Measurements from ENCODE around the gene SLC26A6. TPM values are rescaled to one million over a fixed set of nuclear protein-coding genes. Genes with fewer than 3 reads are reported as not detected.

SLC26A6 gene
- total RNA-seq, 4 donors from 2014 or later, result 7.7 to 9.4 (median 9.0) TPM

GRCh38 chr3:48581621-48582481 lies 53.4 kb downstream of the SLC26A6 start:
- Histone ChIP-seq H3K27me3 (no peaks in the 10 kb centered on the region), H3K4me1 (peaks cover 0 to 5% (median 0%) of the 10 kb centered on the region in 3 donors), H3K4me3 (no peak overlapping the region), H3K36me3 (peaks cover 4 to 97% (median 7%) of the 10 kb centered on the region in 3 donors), H3K9me3 (no peaks in the 10 kb centered on the region), H3K27ac (no peak overlapping the region)
- DNase-seq, result no peak
- no peak for TF ChIP-seq CTCF (IDR thresholded peaks at IDR 0.05)
- TF ChIP-seq POLR2A (IDR thresholded peaks at IDR 0.05), result no peak
- intact Hi-C loops (cut with DNase I), result no loop called here
- WGBS, 2 donors, result 83 to 96% methylated on average over 2 to 5 of the region's 14 CpGs

GRCh38 chr3:48576647-48577046 lies 58.6 kb downstream of the SLC26A6 start:
- Histone ChIP-seq H3K4me1 (peaks cover 0 to 5% (median 0%) of the 10 kb centered on the region in 3 donors), H3K27ac (no peak overlapping the region), H3K27me3 (no peaks in the 10 kb centered on the region), H3K9me3 (no peaks in the 10 kb centered on the region), H3K4me3 (no peak overlapping the region), H3K36me3 (peaks cover 0 to 97% (median 0%) of the 10 kb centered on the region in 3 donors)
- intact Hi-C loops (cut with DNase I), result no loop called here
- TF ChIP-seq POLR2A (IDR thresholded peaks at IDR 0.05) (no peak), CTCF (IDR thresholded peaks at IDR 0.05) (no peak)
- DNase-seq, result no peak
- WGBS, 2 donors, result 77 to 90% methylated on average over 2 of the region's 4 CpGs

Small RNAs within 50 kb of the gene (small RNA-seq; reads per million reads assigned to genes)
- 0 reads per million in 4 donors for gene AC141002.1

Other genes with a start within 250 kb of the SLC26A6 start
- 100 to 1,000 TPM in 3 of 4 donors, 10 to 100 TPM in 1; 57.7 to 215 (median 128) TPM for gene PLXNB1, start 205.4 kb downstream of the SLC26A6 start, total RNA-seq
- 10 to 100 TPM; 15.1 to 31.3 (median 18.2) TPM for gene CCDC51, start 195.3 kb downstream of the SLC26A6 start, total RNA-seq
- 100 to 1,000 TPM; 293 to 431 (median 357) TPM for gene TMA7, start 195.2 kb downstream of the SLC26A6 start, total RNA-seq
- gene ATRIP, start 188.7 kb downstream of the SLC26A6 start, total RNA-seq, result 1 to 10 TPM; 4.8 to 8.9 (median 7.1) TPM
- 100 to 1,000 TPM in 2 of 4 donors, 10 to 100 TPM in 2; 71.8 to 138 (median 115) TPM for gene SHISA5, start 131.3 kb downstream of the SLC26A6 start, total RNA-seq
- 10 to 100 TPM in 1 of 4 donors, 1 to 10 TPM in 3; 6.7 to 10.2 (median 8.0) TPM for gene PFKFB4, start 78.7 kb downstream of the SLC26A6 start, total RNA-seq
- 1 to 10 TPM; 2.6 to 5.3 (median 3.4) TPM for gene UCN2, start 71.7 kb downstream of the SLC26A6 start, total RNA-seq
- gene COL7A1, start 40.1 kb downstream of the SLC26A6 start, total RNA-seq, result 100 to 1,000 TPM in 1 of 4 donors, 10 to 100 TPM in 3; 52.8 to 125 (median 69.0) TPM
- gene UQCRC1, start 25.8 kb downstream of the SLC26A6 start, total RNA-seq, result 100 to 1,000 TPM; 213 to 471 (median 356) TPM
- gene TMEM89, start 13.7 kb downstream of the SLC26A6 start, total RNA-seq, result not detected
- under 1 TPM; 0.31 to 0.76 (median 0.45) TPM for gene CELSR3, start 27.4 kb upstream of the SLC26A6 start, total RNA-seq
- gene NCKIPSD, start 50.5 kb upstream of the SLC26A6 start, total RNA-seq, result 10 to 100 TPM; 12.4 to 16.8 (median 15.0) TPM
- 10 to 100 TPM; 52.1 to 94.6 (median 67.9) TPM for gene IP6K2, start 81.8 kb upstream of the SLC26A6 start, total RNA-seq
- 10 to 100 TPM; 25.4 to 51.6 (median 35.3) TPM for gene PRKAR2A, start 212.4 kb upstream of the SLC26A6 start, total RNA-seq

Measured in esophagus squamous epithelium (tissue), 5 donors.